Fibroblast of pulmonary artery (primary cell): ENCODE data around the gene AFF1.

ENCODE experiments used
- DNase-seq: peaks from one replicate; pipeline ENCODE4 v3.0.0-alpha.2; 2010; ENCODE audit warnings: low read depth
- H3K4me3 ChIP-seq: replicated peaks from 2 replicates; pipeline ENCODE4 v1.5.1; 2011; ENCODE audit warnings: low read depth, mild to moderate bottlenecking, control low read depth, low read length, moderate library complexity
- TF ChIP-seq, protein P1 (sequence below): IDR thresholded peaks from 2 replicates; pipeline ENCODE4 v1.5.1; 2011; ENCODE audit warnings: mild to moderate bottlenecking, control low read depth, low read length, inconsistent platforms; ENCODE audit errors: missing control alignments

AFF1 gene

DNA sequence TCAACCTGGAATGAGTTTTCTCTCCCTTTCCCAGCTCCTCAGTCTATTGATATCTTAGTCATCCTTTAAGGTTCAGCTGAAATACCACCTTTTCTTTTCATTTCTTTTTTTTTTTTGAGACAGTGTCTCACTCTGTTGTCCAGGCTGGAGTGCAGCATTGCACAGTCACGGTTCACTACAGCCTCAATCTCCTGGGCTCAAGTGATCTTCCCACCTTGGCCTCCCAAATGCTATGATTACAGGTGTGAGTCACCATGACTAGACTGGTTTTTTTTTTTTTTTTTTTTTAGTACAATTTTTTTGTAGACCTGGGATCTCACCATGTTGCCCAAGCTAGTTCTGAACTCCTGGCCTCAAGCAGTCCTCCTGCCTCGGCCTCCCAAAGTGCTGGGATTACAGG is 28.9 kb downstream of the AFF1 start:
- DNase-seq = no peak
- TF ChIP-seq, protein P1, sequence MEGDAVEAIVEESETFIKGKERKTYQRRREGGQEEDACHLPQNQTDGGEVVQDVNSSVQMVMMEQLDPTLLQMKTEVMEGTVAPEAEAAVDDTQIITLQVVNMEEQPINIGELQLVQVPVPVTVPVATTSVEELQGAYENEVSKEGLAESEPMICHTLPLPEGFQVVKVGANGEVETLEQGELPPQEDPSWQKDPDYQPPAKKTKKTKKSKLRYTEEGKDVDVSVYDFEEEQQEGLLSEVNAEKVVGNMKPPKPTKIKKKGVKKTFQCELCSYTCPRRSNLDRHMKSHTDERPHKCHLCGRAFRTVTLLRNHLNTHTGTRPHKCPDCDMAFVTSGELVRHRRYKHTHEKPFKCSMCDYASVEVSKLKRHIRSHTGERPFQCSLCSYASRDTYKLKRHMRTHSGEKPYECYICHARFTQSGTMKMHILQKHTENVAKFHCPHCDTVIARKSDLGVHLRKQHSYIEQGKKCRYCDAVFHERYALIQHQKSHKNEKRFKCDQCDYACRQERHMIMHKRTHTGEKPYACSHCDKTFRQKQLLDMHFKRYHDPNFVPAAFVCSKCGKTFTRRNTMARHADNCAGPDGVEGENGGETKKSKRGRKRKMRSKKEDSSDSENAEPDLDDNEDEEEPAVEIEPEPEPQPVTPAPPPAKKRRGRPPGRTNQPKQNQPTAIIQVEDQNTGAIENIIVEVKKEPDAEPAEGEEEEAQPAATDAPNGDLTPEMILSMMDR = no peak
- H3K4me3 ChIP-seq = no peak overlapping the region

DNA sequence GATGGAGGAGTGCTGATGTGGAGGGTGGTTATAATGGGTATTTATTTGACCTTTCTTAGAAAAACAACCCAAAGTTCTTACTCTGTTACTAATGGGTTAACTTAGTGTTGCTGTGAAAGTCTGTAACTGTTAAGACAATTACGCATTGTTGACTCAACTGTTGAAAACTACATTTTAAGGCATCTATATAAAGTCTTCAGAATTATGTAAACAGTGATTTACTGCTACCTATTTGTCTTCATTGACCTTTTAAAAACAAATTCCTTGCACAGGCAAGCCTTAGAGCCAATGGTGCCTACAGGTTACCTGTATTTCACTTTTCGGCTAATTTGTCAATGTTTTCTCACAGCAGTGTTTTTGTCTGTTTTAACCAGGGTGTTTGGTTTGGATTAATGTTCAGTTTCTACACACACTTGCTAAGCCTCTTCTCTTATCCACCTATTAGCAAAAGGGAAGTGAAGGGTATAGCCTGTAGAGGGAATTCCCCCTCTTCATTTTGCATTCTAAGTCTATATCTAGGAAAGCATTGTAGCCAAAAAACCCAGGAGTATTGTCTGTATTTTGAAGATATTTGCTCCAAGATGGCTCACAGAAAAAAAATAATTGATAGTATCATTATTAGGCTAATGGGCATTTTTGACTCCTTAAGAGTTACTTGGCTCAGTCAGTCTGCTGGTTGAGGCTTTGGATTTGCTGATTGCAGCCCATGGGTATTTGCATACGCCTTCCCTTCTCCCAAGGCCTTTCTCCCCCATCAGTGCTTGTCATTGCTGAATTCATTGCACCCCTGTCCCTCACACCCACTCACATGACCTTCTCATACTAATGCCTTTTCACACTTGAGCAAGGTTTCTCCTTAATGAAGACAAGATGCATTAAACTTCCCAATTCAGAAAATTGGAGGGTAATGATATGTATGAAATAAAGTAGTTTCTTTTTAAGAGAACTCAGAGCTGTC is 30.5 kb downstream of the AFF1 start:
- no peak overlapping the region for H3K4me3 ChIP-seq
- TF ChIP-seq, protein P1 = no peak
- DNase-seq = no peak

DNA sequence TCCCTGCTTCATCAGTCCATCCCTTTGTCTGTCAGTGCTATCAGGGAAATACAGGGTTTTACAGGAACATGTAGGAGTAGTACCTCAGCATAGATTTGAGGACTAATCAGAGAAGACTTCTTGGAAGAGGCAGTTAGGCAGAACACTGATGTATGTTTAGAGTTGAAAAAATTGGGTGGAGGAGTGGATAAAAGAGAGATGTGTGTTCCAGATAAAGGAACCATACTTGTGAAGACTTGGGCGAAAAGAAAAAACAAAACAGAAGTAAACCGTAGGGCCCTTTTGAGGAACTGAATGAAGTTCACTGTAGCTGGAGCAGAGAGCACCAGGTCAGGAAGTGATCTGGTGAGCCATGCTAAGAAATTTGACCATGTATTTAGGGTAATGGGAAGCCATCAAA is 32.3 kb downstream of the AFF1 start:
- DNase-seq = no peak
- H3K4me3 ChIP-seq = no peak overlapping the region
- TF ChIP-seq, protein P1 = no peak

DNA sequence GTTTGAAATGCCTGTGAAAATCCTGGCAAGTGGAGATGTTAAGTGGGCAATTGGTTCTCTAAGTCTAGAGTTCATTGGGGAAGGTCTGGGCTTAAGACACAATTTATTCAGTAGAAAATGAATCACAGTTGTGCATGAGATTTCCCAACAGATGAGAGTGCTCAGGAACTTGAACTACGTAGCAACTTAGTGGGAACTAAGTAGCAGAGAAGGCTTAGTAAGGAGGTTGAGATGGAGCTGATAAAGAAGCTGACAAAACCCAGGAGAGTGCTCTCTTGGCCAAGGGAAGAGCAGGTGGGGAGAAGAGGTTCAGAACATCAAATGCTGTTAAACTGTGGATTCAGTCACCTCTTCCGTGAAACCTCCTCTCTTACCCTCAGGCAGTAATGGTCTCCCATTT is 33.0 kb downstream of the AFF1 start:
- no peak overlapping the region for H3K4me3 ChIP-seq
- peak; percentile 65 for DNase-seq
- TF ChIP-seq, protein P1 = no peak

DNA sequence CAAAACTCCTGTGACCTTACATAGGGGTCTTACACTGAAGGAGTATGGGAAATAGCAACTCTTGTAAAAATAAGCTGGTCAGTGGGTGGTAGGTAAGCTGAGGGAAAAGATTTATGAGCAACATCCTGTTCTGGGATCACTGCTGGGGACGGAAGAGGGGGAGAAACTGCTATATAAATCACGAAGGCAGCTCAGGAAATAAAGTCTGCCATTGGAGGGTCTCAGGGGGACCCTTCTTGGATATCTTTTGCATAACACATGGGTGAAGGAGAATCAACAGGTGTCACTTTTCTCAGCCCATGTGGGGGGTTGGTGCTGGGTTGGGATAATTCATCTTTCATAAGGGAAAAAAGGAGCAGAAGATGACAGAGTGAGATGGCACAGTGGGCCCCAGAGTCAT is 33.7 kb downstream of the AFF1 start:
- H3K4me3 ChIP-seq = no peak overlapping the region
- TF ChIP-seq, protein P1 = no peak
- no peak for DNase-seq

DNA sequence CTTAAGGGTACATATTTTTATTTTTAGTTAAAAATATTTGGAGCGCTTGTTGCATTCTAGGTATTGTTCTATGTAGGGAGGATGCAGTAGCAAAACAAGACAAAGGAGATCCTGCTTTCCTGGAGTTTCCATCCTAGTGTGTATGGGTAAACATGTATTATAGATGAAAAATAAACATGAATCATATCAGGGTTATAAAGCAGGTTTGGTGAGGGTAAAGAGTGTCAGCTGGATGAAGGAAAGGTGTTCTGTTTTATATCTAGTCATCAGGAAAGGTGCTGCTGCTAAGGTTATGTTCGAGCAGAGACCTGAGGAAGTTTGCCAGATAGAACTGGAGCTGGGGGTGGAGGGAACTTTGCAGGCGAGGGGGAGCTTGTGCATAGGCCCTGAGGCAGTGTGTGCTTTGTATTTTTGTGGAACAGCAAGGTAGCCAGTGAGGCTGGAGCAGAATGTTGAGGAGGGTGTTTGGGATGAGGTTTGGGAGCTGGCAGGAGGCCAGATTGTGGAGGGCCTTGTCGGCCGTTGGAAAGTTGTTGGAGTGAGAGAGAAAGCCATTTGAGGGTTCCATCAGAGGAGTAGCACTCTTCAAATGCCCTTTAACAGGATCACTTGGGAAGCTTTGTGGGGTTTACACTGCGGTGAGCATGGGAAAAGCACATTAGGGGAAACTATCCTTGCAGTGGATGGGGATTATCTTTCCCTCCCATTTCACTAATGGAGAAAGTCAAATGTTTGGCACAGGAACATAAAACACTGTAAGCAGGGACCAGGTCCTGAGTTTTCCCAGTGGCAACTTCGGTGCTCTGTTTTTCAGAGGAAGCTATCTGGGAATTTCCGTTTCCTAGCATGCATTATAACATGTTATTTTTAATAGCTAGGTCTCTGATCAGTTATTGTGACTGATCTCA is 35.9 kb downstream of the AFF1 start:
- TF ChIP-seq, protein P1 = no peak
- no peak for DNase-seq
- no peak overlapping the region for H3K4me3 ChIP-seq
